ENCODE measurements around the gene SIGLEC1.
A peak's percentile ranks its signal among the peaks of the same experiment; 100 is the strongest.

Gene SIGLEC1

GRCh38 chr20:3712279-3712873, at the start of gene SIGLEC1:
Gene SIGLEC1 (minus strand): TSS chr20:3712600. CDS start chr20:3707128, 5,472 bp downstream.
- no peak for DNase-seq

DNA sequence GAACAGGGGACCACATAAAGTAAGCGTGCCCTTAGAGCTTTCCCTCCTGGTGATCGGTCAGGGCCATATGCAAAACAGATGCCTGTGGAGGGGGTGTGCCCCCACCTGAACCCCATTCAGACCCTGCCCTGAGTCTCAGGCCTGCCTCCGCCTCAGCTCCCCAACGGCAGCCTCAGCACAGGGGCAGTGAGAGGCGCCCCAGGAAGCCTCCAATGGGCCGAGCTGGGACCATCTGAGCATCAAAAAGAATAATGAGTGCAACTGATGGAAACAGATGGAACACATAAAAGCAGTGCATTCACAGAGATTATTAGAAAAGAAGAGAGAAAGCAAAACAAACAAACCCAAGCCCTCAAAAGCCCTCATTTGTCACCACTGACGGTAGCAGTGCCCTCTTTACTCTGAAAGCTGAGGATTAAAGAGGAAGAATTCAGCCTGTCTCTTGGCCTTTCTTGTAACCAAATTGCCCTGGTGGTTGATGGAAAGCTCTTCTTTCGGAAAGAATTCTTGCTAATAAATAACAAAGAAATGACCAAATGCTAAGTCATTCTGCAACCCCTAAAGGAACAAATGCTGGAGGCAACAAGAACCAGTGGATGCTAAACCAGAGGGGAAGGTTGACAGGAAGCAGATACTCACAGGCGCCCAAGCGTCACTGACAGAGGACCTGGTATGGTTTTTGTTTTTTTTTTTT, 48.4 kb upstream of the SIGLEC1 start:
- DNase-seq, result peak in 1 of 3 experiments; percentile 18

DNA sequence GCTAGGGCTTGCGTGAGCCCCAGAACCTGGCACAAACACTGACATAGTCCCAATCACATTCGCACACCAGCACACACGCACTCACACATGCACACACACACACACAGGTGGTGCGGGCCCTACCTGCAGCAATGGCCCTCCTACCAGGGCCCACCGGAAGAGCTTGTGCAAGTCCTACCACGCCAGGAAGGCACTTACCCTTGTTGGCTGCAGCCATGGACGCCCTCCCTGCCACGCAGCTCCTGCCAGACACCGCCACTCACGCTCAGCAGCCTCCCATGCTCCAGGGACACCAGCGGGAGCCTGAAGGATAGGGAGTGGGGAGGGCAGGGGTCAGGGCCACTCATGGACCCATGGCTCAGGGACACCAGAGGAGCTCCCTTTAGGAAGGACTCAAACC, 47.5 kb upstream of the SIGLEC1 start:
- no peak for DNase-seq

- DNase-seq, result no peak
These were observed 47.0 kb upstream of the SIGLEC1 start for GRCh38 chr20:3759316-3759823.

- no peak for DNase-seq
These were observed 46.2 kb upstream of the SIGLEC1 start for GRCh38 chr20:3758566-3758965.

DNA sequence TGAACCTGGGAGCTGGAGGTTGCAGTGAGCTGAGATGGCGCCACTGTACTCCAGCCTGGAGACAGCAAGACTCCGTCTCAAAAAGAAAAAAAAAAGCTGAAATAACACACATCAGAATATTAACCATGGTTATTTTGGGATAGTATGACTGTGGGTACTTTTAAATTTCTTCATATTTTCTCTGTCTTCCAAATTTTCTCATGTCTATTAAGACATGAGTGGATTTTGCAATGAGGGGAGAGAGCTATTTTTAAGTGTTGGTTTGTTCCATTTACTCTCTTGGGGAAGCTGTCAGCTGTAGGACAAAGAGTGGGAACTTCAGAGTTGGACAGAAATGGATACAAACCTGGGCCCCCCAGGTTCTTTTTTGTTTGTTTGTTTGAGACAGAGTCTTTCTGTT, 44.9 kb upstream of the SIGLEC1 start:
- no peak for DNase-seq

DNA sequence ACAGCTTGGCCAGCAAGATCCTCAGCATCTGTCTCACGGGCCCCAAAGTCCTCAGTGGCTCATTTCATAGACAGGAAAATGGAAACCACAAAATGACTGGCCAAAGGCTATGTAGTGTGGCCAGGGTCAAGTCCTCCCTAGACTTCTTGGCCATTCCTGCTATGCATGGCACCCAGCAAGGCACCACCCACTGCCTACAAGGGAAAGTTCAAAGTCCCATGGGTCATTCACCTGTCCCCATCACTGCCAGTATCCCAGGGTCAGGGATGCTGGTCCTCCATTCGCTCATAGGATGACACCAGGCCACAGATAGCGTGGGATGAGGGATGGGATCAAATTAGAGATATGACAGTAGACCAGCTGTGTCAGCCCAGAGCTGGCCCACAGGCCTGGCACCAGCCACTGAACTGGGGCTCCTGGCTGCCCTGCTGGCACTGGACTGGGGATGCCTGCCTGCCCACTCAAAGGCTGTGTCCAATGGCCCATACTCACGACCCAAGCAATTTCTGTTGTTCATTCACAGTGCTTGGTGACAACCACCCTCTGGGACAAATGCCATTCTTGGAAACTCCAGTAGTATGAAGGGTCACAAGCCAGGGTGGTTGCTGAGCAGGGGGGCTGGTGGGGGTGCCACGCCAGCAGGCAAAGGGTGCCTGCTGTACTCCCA, 43.5 kb upstream of the SIGLEC1 start:
- DNase-seq, result no peak

DNA sequence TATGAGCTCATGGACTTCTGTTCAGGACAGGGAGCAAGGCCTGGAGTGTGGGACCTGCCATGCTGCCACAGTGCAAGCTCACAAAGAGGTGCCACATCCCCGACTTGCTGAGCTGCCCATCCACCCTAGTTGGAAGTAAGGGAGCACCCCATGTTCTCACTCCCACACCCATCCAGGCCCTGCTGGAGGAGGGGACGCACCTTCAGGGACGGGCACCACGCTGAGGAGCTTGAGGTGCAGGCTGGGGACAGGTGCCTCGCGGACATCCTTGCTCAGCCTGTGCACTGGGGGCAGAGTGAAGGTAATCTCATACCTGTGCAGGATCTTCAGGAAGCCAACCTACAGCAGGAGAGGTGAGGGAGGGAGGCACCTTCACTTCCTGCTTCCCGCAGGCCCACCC, 42.9 kb upstream of the SIGLEC1 start:
- DNase-seq, result no peak

- DNase-seq, result no peak
These were observed 41.9 kb upstream of the SIGLEC1 start for GRCh38 chr20:3754276-3754630.

DNA sequence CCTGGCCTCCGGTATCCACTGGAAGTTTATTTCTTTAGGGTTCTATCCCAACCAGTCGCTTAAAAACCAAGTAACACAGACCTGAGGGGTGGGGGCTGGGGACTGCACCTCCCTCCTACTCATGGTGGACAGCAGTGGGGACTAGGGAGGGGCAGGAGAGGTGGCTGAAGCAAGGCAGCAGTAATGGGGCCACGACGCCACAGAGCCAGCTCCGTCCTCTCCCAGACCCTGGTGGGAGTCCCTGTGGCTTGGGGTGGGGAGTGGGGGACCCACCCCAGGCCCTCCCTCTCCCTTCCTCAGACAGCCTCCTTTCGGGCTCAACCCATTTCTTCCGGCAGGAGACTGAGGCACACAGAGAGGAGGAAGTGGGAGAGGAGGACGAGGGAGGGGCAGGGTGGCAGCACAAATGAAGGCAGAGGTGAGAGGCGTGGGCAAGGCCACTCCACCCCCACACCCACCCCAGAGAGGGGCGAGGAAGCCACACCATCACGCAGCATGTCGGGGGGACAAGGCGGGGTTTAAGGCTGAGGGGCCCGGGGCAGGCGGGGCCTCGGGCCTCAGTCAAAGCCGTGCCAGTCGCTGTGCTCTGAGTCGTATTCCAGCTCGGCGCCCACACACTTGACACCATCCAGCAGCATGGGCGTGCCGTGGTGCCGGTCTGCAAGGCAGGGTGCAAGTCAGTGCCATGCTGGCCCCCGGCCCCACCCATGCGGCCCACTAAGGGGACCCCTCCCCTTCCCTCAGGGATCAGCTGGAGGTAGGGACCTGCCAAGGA, 41.3 kb upstream of the SIGLEC1 start:
- no peak for DNase-seq

DNA sequence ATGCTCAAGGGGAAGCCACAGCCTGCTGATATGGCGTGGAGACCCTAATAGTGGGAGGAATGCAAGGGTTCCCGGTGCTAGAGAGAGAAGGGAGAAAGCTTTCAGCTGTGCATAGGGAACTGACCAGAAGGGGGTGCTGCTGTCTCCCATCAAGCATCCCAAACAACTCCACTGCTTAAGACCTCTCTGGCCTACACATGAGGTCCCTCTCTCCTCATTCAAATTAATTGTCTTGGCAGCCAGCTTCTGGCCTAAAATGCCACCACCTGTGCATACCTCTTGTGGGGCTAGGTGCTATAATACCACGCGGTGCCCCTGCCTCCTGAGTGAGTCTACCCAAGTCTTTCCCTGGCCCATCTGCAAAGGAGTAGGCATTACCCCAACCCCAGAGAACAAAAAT, 40.7 kb upstream of the SIGLEC1 start:
- DNase-seq, result peak; percentile 11 to 63 (median 55)

DNA sequence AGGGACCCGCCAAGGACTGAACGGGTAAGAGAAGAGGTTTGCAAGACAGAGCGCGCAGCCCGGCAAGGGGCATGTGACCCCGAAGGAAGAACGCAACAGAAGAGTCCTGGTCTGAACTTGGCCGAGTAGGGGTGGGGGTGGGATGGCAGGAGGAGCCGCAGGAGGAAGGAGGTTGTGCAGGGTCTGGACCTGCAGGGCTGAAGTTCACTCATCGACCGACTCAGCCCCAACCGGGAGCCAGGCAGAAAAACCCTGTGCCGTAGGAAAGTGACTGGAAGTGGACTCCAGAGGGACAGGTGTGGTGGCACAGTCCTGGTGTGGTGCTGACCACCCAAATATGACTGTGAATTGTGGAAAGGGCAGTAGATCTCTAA, 40.0 kb upstream of the SIGLEC1 start:
- DNase-seq, result no peak

- peak; percentile 76 to 82 (median 77) for DNase-seq
These were observed 39.4 kb upstream of the SIGLEC1 start for GRCh38 chr20:3751675-3752385.

GRCh38 chr20:3751305-3751674, 38.9 kb upstream of the SIGLEC1 start:
- DNase-seq, result peak in 2 of 3 experiments; percentile 49 to 58

DNA sequence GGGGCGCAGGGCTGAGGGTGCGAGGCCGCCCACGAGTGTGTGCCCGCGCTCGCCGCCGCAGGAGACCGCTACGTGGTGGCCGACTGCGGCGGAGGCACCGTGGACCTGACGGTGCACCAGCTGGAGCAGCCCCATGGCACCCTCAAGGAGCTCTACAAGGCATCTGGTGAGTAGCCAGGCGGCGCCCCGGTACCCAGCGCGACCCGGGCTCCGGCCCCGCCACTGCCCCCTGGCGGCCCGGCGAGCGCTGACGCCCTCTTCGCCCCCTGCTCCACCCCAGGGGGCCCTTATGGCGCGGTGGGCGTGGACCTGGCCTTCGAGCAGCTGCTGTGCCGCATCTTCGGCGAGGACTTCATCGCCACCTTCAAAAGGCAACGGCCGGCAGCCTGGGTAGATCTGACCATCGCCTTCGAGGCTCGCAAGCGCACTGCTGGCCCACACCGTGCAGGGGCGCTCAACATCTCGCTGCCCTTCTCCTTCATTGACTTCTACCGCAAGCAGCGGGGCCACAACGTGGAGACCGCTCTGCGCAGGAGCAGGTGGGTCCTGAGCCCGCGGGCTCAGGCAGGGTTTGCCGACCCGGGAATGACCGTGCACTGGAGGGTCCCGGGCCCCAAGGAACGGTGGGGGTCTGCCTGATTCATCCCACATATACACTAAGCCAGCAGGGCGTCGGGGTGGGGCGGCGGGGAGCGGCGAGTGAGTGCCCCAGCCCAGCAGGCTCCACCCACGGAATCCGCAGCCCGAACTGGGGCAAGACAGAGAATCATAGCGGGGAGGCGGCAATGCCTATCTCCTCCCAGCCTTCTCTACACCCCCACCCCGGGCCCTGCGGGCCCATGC, 37.5 kb upstream of the SIGLEC1 start:
- peak in 1 of 3 experiments; percentile 77 for DNase-seq

DNA sequence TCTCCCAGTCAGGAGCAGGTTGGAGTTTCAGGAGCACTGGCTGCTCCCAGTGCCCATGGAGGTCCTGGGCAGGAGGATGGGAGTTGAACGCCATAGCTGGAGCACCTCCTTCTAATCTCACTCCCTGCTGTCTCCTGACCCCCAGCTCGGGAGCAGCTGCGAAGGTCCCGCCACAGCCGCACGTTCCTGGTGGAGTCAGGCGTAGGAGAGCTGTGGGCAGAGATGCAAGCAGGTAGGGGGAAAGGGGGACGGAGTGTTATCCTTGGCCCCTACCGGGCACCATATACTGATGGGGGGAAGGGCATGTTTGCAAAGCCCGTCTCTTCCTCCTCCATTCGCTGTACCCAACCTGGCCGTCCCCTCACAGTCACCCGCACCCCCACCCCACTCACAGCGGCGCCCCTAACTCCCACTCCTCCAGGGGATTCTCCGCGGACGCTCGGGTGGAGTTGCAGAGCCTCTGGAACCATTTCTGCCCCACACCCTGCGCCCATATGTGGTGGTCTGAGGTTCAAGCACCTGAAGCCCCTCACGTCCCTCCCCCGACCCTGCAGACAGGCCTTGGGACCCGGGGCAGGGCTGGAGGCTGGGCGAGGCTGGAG, 36.8 kb upstream of the SIGLEC1 start:
- DNase-seq, result no peak

- DNase-seq, result no peak
These were observed 35.7 kb upstream of the SIGLEC1 start for GRCh38 chr20:3748073-3748472.

- no peak for DNase-seq
These were observed 35.1 kb upstream of the SIGLEC1 start for GRCh38 chr20:3747471-3747870.

DNA sequence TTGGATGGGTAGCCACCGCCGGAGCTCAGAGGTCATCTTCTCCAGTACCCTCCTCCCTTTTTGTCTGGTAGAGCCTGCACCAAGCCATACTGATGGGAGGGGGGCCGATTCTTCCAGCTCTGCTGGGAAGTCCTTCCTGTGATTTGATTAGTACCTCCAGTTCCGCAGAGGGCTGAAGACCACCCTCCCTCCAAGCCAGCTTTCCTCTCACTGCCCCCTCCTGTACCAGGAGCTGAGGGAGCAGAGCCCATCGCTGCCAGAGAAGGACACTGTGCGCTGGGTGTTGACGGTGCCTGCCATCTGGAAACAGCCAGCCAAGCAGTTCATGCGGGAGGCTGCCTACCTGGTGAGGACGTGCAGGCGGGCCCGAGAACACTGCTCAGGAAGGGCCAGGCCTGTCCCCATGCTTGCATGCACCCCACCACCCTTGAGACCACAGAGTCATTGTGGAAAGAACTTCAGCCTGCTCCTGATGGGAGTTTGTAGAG, 33.3 kb upstream of the SIGLEC1 start:
- DNase-seq, result no peak

DNA sequence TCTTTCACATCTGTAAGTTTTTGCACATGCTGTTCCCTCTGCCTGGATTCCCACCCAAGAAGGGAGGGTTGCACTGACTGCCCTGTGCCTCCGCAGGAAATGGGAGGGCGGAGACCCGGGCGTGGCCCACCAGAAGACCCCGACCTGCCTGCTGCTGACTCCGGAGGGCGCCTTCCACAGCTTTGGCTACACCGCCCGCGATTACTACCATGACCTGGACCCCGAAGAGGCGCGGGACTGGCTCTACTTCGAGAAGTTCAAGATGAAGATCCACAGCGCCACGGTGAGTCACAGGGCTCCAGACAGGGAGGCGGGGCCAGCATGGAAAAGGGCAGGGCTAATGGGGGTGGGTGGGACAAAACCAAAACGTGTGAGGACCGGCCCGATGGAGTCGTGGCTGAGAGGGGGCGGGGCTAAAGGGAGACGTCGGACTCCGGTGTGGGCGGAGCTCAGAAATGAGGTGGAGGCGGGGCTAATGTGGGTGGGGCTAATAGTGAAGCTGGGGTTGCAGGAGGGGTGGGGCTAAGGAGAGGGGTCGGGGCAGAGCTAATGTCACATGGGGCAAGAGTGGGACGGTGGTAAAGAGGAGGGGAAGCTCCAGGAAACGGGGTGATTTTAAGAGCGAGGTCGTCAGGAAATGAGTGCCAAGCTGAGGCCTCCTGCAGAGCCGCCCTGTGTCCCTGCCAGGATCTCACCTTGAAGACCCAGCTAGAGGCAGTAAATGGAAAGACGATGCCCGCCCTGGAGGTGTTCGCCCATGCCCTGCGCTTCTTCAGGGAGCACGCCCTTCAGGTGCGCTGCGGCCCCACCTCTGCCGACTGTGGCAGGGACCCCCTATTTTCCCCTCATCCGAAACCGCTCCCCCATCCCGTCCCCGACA, 32.6 kb upstream of the SIGLEC1 start:
- DNase-seq, result peak; percentile 26 to 81 (median 45)

Measured in NCI-H1417 (cell line).